Astrocyte (in vitro differentiated cells and primary cell): ENCODE measurements around the gene ACOT12.

Experiments used
- CTCF ChIP-seq: IDR thresholded peaks from 2 replicates; pipeline ENCODE4 v1.5.1; 2011; ENCODE audit warnings: low read depth, mild to moderate bottlenecking, inconsistent platforms, low read length, moderate library complexity; ENCODE audit not compliant: insufficient read depth
- EZH2 ChIP-seq: IDR thresholded peaks from 2 replicates; pipeline ENCODE4 v1.6.1; 2012; ENCODE audit warnings: mild to moderate bottlenecking, low read length, inconsistent platforms; ENCODE audit not compliant: insufficient read depth

GRCh38 chr5:81371354-81371876 lies 22.5 kb downstream of the ACOT12 start:
- no peak for TF ChIP-seq CTCF
- TF ChIP-seq EZH2, result no peak
